ENCODE measurements around the gene SRC. TPM values are rescaled to one million over a fixed set of nuclear protein-coding genes. Genes with fewer than 3 reads are reported as not detected.

SRC gene
- total and polyA plus RNA-seq, 2 of the 8 experiments (the other 6 are each of a cell fraction or from before 2014, with no cell fraction given), result 27.6 to 28.8 TPM

DNA sequence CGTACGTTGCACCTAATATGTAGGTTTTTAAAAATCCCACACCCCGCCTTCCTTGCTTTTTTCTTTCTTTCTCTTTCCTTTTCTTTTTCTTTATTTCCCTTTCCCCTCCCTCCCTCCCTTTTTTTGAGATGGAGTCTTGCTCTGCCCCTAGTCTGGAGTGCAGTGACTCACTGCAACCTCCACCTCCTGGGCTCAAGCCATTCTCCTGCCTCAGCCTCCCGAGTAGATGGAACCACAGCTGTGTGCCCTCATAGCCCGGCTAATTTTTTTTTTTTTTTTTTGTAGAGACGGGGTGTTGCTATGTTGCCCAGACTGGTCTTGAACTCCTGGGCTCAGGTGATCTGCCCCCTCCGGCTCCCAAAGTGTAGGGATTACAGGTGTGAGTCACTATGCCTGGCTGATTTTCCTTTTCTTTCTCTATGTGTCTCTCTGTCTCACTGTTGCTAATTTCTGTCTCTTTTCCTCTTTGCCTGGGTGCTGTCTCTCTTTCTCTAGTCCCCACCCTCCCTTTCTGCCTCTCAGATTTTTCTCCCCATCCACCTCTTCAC, 61.2 kb downstream of the SRC start:
- H3K18ac ChIP-seq (ENCODE audit: extremely low read depth, low read length), result peak overlapping the region; percentile 32; the same call in 1 of the 2 replicates
- no peak overlapping the region for H4K5ac ChIP-seq (ENCODE audit: insufficient read length, low read depth, low read length)
- H4K91ac ChIP-seq (replicated peaks; ENCODE audit: insufficient read length, low read length), result no peak overlapping the region
- H2BK12ac ChIP-seq (ENCODE audit: low read depth, low read length), result no peak overlapping the region
- peaks cover 0 to 5% of the 10 kb centered on the region in 2 experiments for H4K20me1 ChIP-seq (replicated peaks in 1 of 2; ENCODE audit: control insufficient read depth in 1 of 2, insufficient read depth in 2 of 2, low read length in 2 of 2)
- 65% methylated on average over 4 of the region's 7 CpGs; no CpG with 5 or more reads in 1 of the 2 experiments for WGBS, 2 experiments (ENCODE audit: extremely low coverage in 1 of 2, insufficient coverage in 1 of 2, insufficient read length in 1 of 2, insufficient replicate concordance in 2 of 2, low coverage in 1 of 2, low lambda C conversion rate in 2 of 2, missing lambda C conversion rate in 1 of 2)
- H3K9ac ChIP-seq (replicated peaks in 1 of 4; ENCODE audit: extremely low read depth in 1 of 4, low read depth in 3 of 4, low read length in 3 of 4), result no peak overlapping the region
- 0 out of 2 replicates have a peak overlapping the region, but pooled peaks have one; percentile 66 for H2AK5ac ChIP-seq (ENCODE audit: low read depth, low read length)
- no peak overlapping the region for H3K23ac ChIP-seq (ENCODE audit: insufficient read length)
- no peak overlapping the region for H4K8ac ChIP-seq (ENCODE audit: extremely low read depth, insufficient read depth, low read length)
- H3K4me1 ChIP-seq (replicated peaks in 1 of 4; ENCODE audit: control insufficient read depth in 3 of 4, insufficient read depth in 4 of 4, low read length in 3 of 4), result peaks cover 7 to 32% (median 14%) of the 10 kb centered on the region in 4 experiments
- no peaks in the 10 kb centered on the region for H3K79me2 ChIP-seq (ENCODE audit: control insufficient read depth in 1 of 2, insufficient read depth in 2 of 2, low read length in 2 of 2)
- 0 out of 2 replicates have a peak overlapping the region, but pooled peaks have one; percentile 90 for H2BK20ac ChIP-seq (ENCODE audit: low read length)
- H3K79me1 ChIP-seq (ENCODE audit: low read depth, low read length), result no peaks in the 10 kb centered on the region
- H3K23me2 ChIP-seq (ENCODE audit: low read depth, low read length), result peaks cover 17% of the 10 kb centered on the region
- H2AFZ ChIP-seq (ENCODE audit: low read length), result no peak overlapping the region
- peaks cover 0 to 9% (median 1%) of the 10 kb centered on the region in 4 experiments; a peak in 3 of 7 replicates for H3K27me3 ChIP-seq (replicated peaks in 1 of 4; ENCODE audit: control insufficient read depth in 3 of 4, extremely low read depth in 1 of 4, insufficient read depth in 3 of 4, low read length in 3 of 4)
- DNase-seq (ENCODE audit: low read depth in 1 of 2, low spot score in 2 of 2), result no peak
- ChIA-PET CTCF (ENCODE audit: partially characterized antibody) (interaction anchor here (1.3 to 2.8 kb wide), 4 partner anchors 11 to 128 kb away, joined by 3 to 9 read pairs (median 6); no protein-coding TSS in a partner anchor), POLR2A (ENCODE audit: partially characterized antibody) (interaction anchor here (1.6 to 3.2 kb wide), 3 partner anchors 9 to 120 kb away, joined by 4 to 24 read pairs (median 5); partner anchors contain the start of gene BLCAP)
- H3K4me3 ChIP-seq (ENCODE audit: extremely low read depth in 1 of 4, insufficient read depth in 2 of 4, low read depth in 3 of 4, low read length in 4 of 4), result peak overlapping the region in 1 of 4 experiments; percentile 48; a peak in 2 of 8 replicates
- H3K4ac ChIP-seq (replicated peaks; ENCODE audit: insufficient read length, low read depth, low read length), result peak overlapping the region; percentile 29
- no peaks in the 10 kb centered on the region for H3K9me3 ChIP-seq (ENCODE audit: insufficient read depth in 2 of 2, low read depth in 1 of 2, low read length in 1 of 2)
- no peak overlapping the region for H3K56ac ChIP-seq (replicated peaks; ENCODE audit: insufficient read length, low read depth, low read length)
- 0 out of 2 replicates have a peak overlapping the region, but pooled peaks have one; percentile 100 for H2BK15ac ChIP-seq (ENCODE audit: low read length)
- H3K4me2 ChIP-seq (ENCODE audit: insufficient read depth in 1 of 2, low read depth in 2 of 2, low read length in 2 of 2), result peak overlapping the region in 1 of 2 experiments; percentile 60; a peak in 3 of 4 replicates
- FAIRE-seq, result no peak
- no peak overlapping the region for H3K27ac ChIP-seq (ENCODE audit: low read depth, low read length)
- peaks cover 4 to 10% (median 6%) of the 10 kb centered on the region in 4 experiments; a peak in 5 of 8 replicates for H3K36me3 ChIP-seq (ENCODE audit: control insufficient read depth in 2 of 4, insufficient read depth in 4 of 4, low read length in 3 of 4)
- H2BK120ac ChIP-seq (replicated peaks; ENCODE audit: low read depth, low read length), result no peak overlapping the region
- no peak overlapping the region for H3K14ac ChIP-seq (ENCODE audit: insufficient read length)
- 0 out of 2 replicates have a peak overlapping the region, but pooled peaks have one; percentile 71 for H2BK5ac ChIP-seq (ENCODE audit: low read depth, low read length)
- TF ChIP-seq CHD1 (IDR thresholded peaks at IDR 0.05; ENCODE audit: low read depth, low read length), result no peak
- no peak for TF ChIP-seq ASH2L (IDR thresholded peaks at IDR 0.05; ENCODE audit: low read length)
- TF ChIP-seq RFX5 (IDR thresholded peaks at IDR 0.05; ENCODE audit: borderline replicate concordance, low read depth, low read length), result no peak
- no peak for TF ChIP-seq POLR2AphosphoS5 (IDR thresholded peaks at IDR 0.05; ENCODE audit: low read depth, low read length)
- no peak for TF ChIP-seq EZH2 (IDR thresholded peaks at IDR 0.05; ENCODE audit: low read depth, low read length, severe bottlenecking)
- TF ChIP-seq HDAC2 (IDR thresholded peaks at IDR 0.05; ENCODE audit: borderline replicate concordance in 1 of 2, low read depth in 2 of 2, low read length in 2 of 2), result no peak
- no peak for TF ChIP-seq TEAD4 (IDR thresholded peaks at IDR 0.05; ENCODE audit: low read depth, low read length)
- TF ChIP-seq TAF7 (optimal IDR thresholded peaks at IDR 0.05; ENCODE audit: borderline replicate concordance, low read depth, low read length), result no peak
- no peak for TF ChIP-seq SAP30 (IDR thresholded peaks at IDR 0.05; ENCODE audit: insufficient read depth, insufficient replicate concordance, low read length)
- TF ChIP-seq CBX5 (IDR thresholded peaks at IDR 0.05; ENCODE audit: low read depth, low read length), result no peak
- TF ChIP-seq ATF3 (IDR thresholded peaks at IDR 0.05; ENCODE audit: insufficient read depth, low read depth, low read length), result no peak

Data from H1 (cell line).